Aorta (tissue), 5 donors: ENCODE measurements around the gene MYO6. TPM values are rescaled to one million over a fixed set of nuclear protein-coding genes. Genes with fewer than 3 reads are reported as not detected.

Experiments
- ATAC-seq: fragments of 200-7000 bp; cut with Tn5 transposase; one replicate; pipeline ENCODE4 v1.9.1; 2022; ENCODE audit warnings: moderate library complexity; ENCODE audit not compliant: low FRiP score
- DNase-seq, 2 donors: peaks; one replicate each; pipeline ENCODE4 v3.0.0-alpha.2; 2020
- H3K27ac ChIP-seq, 2 donors: one replicate each; pipeline ENCODE4 v1.5.1; 2013; ENCODE audit warnings: low read length in 2 of 2, mild to moderate bottlenecking in 2 of 2, moderate library complexity in 2 of 2, control low read depth in 1 of 2, inconsistent platforms in 1 of 2, low read depth in 1 of 2
- H3K27me3 ChIP-seq, 2 donors: one replicate each; pipeline ENCODE4 v1.6.1; 2013; ENCODE audit warnings: control low read depth in 1 of 2, low read length in 1 of 2, mild to moderate bottlenecking in 1 of 2, moderate library complexity in 1 of 2; ENCODE audit not compliant: insufficient read depth in 2 of 2, control insufficient read depth in 1 of 2
- H3K36me3 ChIP-seq, 2 donors: one replicate each; pipeline ENCODE4 v1.6.1; 2013; ENCODE audit warnings: control low read depth in 1 of 2, low read length in 1 of 2, mild to moderate bottlenecking in 1 of 2; ENCODE audit not compliant: insufficient read depth in 2 of 2, control insufficient read depth in 1 of 2
- H3K4me1 ChIP-seq, 2 donors: one replicate each; pipeline ENCODE4 v1.6.1; 2013; ENCODE audit warnings: low read length in 2 of 2, control low read depth in 1 of 2, mild to moderate bottlenecking in 1 of 2, moderate library complexity in 1 of 2; ENCODE audit not compliant: insufficient read depth in 2 of 2, control insufficient read depth in 1 of 2
- H3K4me3 ChIP-seq, 2 donors: one replicate each; pipeline ENCODE4 v1.5.1; 2013; ENCODE audit warnings: low read length in 2 of 2, control low read depth in 1 of 2, mild to moderate bottlenecking in 1 of 2
- H3K9me3 ChIP-seq: one replicate; pipeline ENCODE4 v1.6.1; 2013; ENCODE audit warnings: mild to moderate bottlenecking, low read length; ENCODE audit not compliant: control insufficient read depth
- WGBS, 2 donors: extraction: QIAGEN DNeasy Blood & Tissue Kit; methylation state at CpG; one replicate each; pipeline ENCODE4 v1.1.7; 2013; 5-methylcytosine and 5-hydroxymethylcytosine counted together
- intact Hi-C, 2 donors: fragments of 100-400 bp; cut with DNase I; formaldehyde crosslinking; loops; one replicate each; pipeline versions ENCODE4 v1.14.2 to v1.15.0; 2022
- polyA plus RNA-seq, 2 donors: library from polyadenylated mRNA; stranded (reverse); fragments of 200-250 nt; gene quantifications; one replicate each; pipeline ENCODE4 v1.2.3, GENCODE V29; 2013
- total RNA-seq, 2 donors: library from RNA; stranded (reverse); fragmentation: NEBNext Ultra II Directional; extraction: Animal tissue kit (Norgen Biotek cat#: 25700); gene quantifications; one replicate each; pipeline ENCODE4 v1.2.1, GENCODE V29; 2021
- donor health status: healthy with polysubstance abuse.
- donor health status: Bipolar disorder and iron deficiency.
- donor health status: DM: no; HTN: no; CAD: no.
- donor health status: DM: no; HTN: no; CAD: no.
- donor health status: DM: yes; HTN: yes; CAD: no.

Gene MYO6
- total and polyA plus RNA-seq, 4 donors, result 10.8 to 24.8 (median 18.0) TPM

GRCh38 chr6:75849329-75850025 is 100.4 kb downstream of the MYO6 start:
- Histone ChIP-seq H3K9me3 (no peaks in the 10 kb centered on the region), H3K4me3 (no peak overlapping the region), H3K36me3 (no peaks in the 10 kb centered on the region), H3K4me1 (peaks cover 2 to 5% of the 10 kb centered on the region in 2 donors), H3K27ac (peak overlapping the region in 1 of 2 donors; percentile 68), H3K27me3 (no peaks in the 10 kb centered on the region)
- WGBS, 2 donors, result 46% methylated on average over 9 of the region's 9 CpGs
- intact Hi-C loops, result loop anchor here in 1 of 2 donors (10.0 kb wide), 1 partner anchor 85 kb away; no protein-coding TSS in a partner anchor
- ATAC-seq, result no peak
- no peak for DNase-seq

- Histone ChIP-seq H3K4me1 (peaks cover 2 to 5% of the 10 kb centered on the region in 2 donors), H3K27me3 (no peaks in the 10 kb centered on the region), H3K9me3 (no peaks in the 10 kb centered on the region), H3K27ac (no peak overlapping the region), H3K4me3 (no peak overlapping the region), H3K36me3 (no peaks in the 10 kb centered on the region)
- intact Hi-C loops, result loop anchor here in 1 of 2 donors (10.0 kb wide), 1 partner anchor 85 kb away; no protein-coding TSS in a partner anchor
- ATAC-seq, result no peak
- WGBS, 2 donors, result 75 to 80% methylated on average over 7 of the region's 7 CpGs
- no peak for DNase-seq
Measured at GRCh38 chr6:75850026-75850833, 101.2 kb downstream of the MYO6 start.

- DNase-seq (no peak), ATAC-seq (no peak)
- H3K9me3 ChIP-seq, result no peaks in the 10 kb centered on the region
- no peak overlapping the region for H3K4me3 ChIP-seq
- peaks cover 2 to 5% of the 10 kb centered on the region in 2 donors for H3K4me1 ChIP-seq
- H3K36me3 ChIP-seq, result no peaks in the 10 kb centered on the region
- H3K27me3 ChIP-seq, result no peaks in the 10 kb centered on the region
- 68 to 76% methylated on average over 4 of the region's 4 CpGs for WGBS, 2 donors
- intact Hi-C loops, result loop anchor here in 1 of 2 donors (10.0 kb wide), 1 partner anchor 82 kb away; no protein-coding TSS in a partner anchor
- H3K27ac ChIP-seq, result no peak overlapping the region
Measured at GRCh38 chr6:75852721-75853120, 103.7 kb downstream of the MYO6 start.

GRCh38 chr6:75853806-75854205 is 104.8 kb downstream of the MYO6 start:
- intact Hi-C loops, result loop anchor here in 1 of 2 donors (10.0 kb wide), 1 partner anchor 81 kb away; no protein-coding TSS in a partner anchor
- WGBS, 2 donors, result 88 to 93% methylated on average over 2 of the region's 2 CpGs

GRCh38 chr6:75855052-75855451 is 106.0 kb downstream of the MYO6 start:
- no peak overlapping the region for H3K4me3 ChIP-seq
- H3K27ac ChIP-seq, result no peak overlapping the region
- intact Hi-C loops, result loop anchor here in 1 of 2 donors (10.0 kb wide), 1 partner anchor 80 kb away; no protein-coding TSS in a partner anchor
- H3K36me3 ChIP-seq, result no peaks in the 10 kb centered on the region
- peaks cover 0 to 2% of the 10 kb centered on the region in 2 donors for H3K4me1 ChIP-seq
- ATAC-seq (no peak), DNase-seq (no peak)
- no peaks in the 10 kb centered on the region for H3K27me3 ChIP-seq
- WGBS, 2 donors, result 0 to 3% methylated on average over 1 of the region's 1 CpG
- H3K9me3 ChIP-seq, result no peaks in the 10 kb centered on the region

More at GRCh38 chr6:75853806-75854205, 104.8 kb downstream of the MYO6 start:
- Histone ChIP-seq H3K27ac (no peak overlapping the region), H3K4me1 (peaks cover 2 to 5% of the 10 kb centered on the region in 2 donors), H3K4me3 (no peak overlapping the region), H3K36me3 (no peaks in the 10 kb centered on the region), H3K27me3 (no peaks in the 10 kb centered on the region), H3K9me3 (no peaks in the 10 kb centered on the region)
- DNase-seq, result no peak
- ATAC-seq, result no peak

- Histone ChIP-seq H3K36me3 (peaks cover 0 to 2% of the 10 kb centered on the region in 2 donors), H3K9me3 (no peaks in the 10 kb centered on the region), H3K27me3 (no peaks in the 10 kb centered on the region), H3K4me3 (no peak overlapping the region), H3K4me1 (no peaks in the 10 kb centered on the region), H3K27ac (no peak overlapping the region)
- intact Hi-C loops, result loop anchor here in 1 of 2 donors (10.0 kb wide), 1 partner anchor 78 kb away; no protein-coding TSS in a partner anchor
- 82 to 87% methylated on average over 1 of the region's 1 CpG for WGBS, 2 donors
- ATAC-seq (no peak), DNase-seq (no peak)
Measured at GRCh38 chr6:75856902-75857301, 107.9 kb downstream of the MYO6 start.

- WGBS, 2 donors, result 62 to 98% methylated on average over 3 of the region's 3 CpGs
- DNase-seq (no peak), ATAC-seq (no peak)
- no peaks in the 10 kb centered on the region for H3K4me1 ChIP-seq
- H3K4me3 ChIP-seq, result no peak overlapping the region
- H3K36me3 ChIP-seq, result peaks cover 0 to 6% of the 10 kb centered on the region in 2 donors
- H3K9me3 ChIP-seq, result no peaks in the 10 kb centered on the region
- H3K27me3 ChIP-seq, result no peaks in the 10 kb centered on the region
- H3K27ac ChIP-seq, result no peak overlapping the region
- intact Hi-C loops, result no loop called here
Measured at GRCh38 chr6:75863001-75863400, 114.0 kb downstream of the MYO6 start.

- Histone ChIP-seq H3K4me3 (no peak overlapping the region), H3K27ac (no peak overlapping the region), H3K4me1 (no peaks in the 10 kb centered on the region), H3K9me3 (no peaks in the 10 kb centered on the region), H3K27me3 (no peaks in the 10 kb centered on the region), H3K36me3 (peaks cover 0 to 6% of the 10 kb centered on the region in 2 donors)
- ATAC-seq, result no peak
- intact Hi-C loops, result no loop called here
- WGBS, 2 donors, result 72 to 85% methylated on average over 3 of the region's 3 CpGs
- no peak for DNase-seq
Measured at GRCh38 chr6:75863784-75864183, 114.7 kb downstream of the MYO6 start.
